Endothelial cell (in vitro differentiated cells): ENCODE results near the gene ZNF683. TPM values are rescaled to one million over a fixed set of nuclear protein-coding genes. Genes with fewer than 3 reads are reported as not detected.

Source experiments
- DNase-seq: peaks from one replicate; pipeline ENCODE4 v3.0.0; 2021; ENCODE audit warnings: low spot score
- H3K27ac Mint-ChIP-seq: one replicate; pipeline ENCODE4 v1.8.0; 2021; ENCODE audit warnings: mixed read lengths, inconsistent platforms; ENCODE audit not compliant: unreplicated experiment
- H3K27me3 Mint-ChIP-seq: one replicate; pipeline ENCODE4 v1.8.0; 2021; ENCODE audit warnings: mild to moderate bottlenecking, moderate library complexity, mixed read lengths, inconsistent platforms; ENCODE audit not compliant: unreplicated experiment
- H3K36me3 Mint-ChIP-seq: one replicate; pipeline ENCODE4 v1.8.0; 2021; ENCODE audit warnings: mild to moderate bottlenecking, low read depth, mixed read lengths, inconsistent platforms; ENCODE audit not compliant: unreplicated experiment
- H3K4me1 Mint-ChIP-seq: one replicate; pipeline ENCODE4 v1.8.0; 2021; ENCODE audit warnings: mild to moderate bottlenecking, mixed read lengths, inconsistent platforms; ENCODE audit not compliant: unreplicated experiment
- H3K4me3 Mint-ChIP-seq: one replicate; pipeline ENCODE4 v1.8.0; 2021; ENCODE audit warnings: mild to moderate bottlenecking, mixed read lengths, inconsistent platforms; ENCODE audit not compliant: unreplicated experiment
- H3K9me3 Mint-ChIP-seq: one replicate; pipeline ENCODE4 v1.8.0; 2021; ENCODE audit warnings: mixed read lengths, inconsistent platforms; ENCODE audit not compliant: unreplicated experiment
- total RNA-seq: library from RNA; stranded (reverse); fragmentation: NEBNext Ultra II Directional; extraction: Animal tissue kit (Norgen Biotek cat#: 25700); gene quantifications from one replicate; pipeline ENCODE4 v1.2.1, GENCODE V29; 2021; ENCODE audit not compliant: unreplicated experiment
- TF ChIP-seq, protein P1 (sequence below): fragments of 200-600 bp; sonication (generic); IDR thresholded peaks from one replicate; pipeline ENCODE4 v1.5.0; 2021; ENCODE audit warnings: antibody characterized with exemption; ENCODE audit not compliant: unreplicated experiment

Gene ZNF683
- total RNA-seq, 1 donor from 2014 or later: not detected

DNA sequence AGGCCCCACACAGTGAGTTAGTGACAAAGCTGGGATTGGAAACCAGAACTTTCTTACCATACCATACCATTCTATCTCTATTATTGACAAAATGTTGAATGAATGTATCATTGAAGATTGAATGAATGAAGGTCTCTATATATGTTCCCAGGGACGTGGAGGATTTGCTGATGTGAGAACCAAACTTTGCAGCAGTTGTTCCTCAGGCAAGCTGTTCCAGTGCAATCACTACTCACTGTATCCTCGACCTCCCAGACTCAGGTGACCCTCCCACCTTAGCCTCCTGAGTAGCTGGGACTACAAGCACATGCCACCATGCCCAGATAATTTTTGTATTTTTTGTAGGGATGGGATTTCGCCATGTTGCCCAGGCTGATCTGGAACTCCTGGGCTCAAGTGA, 26.5 kb upstream of the ZNF683 start:
- no peak for DNase-seq
- Mint-ChIP-seq H3K36me3 (no peaks in the 10 kb centered on the region), H3K27ac (no peak overlapping the region), H3K27me3 (peaks cover 2% of the 10 kb centered on the region), H3K4me3 (no peak overlapping the region), H3K4me1 (peaks cover 3% of the 10 kb centered on the region), H3K9me3 (no peaks in the 10 kb centered on the region)
- TF ChIP-seq, protein P1, sequence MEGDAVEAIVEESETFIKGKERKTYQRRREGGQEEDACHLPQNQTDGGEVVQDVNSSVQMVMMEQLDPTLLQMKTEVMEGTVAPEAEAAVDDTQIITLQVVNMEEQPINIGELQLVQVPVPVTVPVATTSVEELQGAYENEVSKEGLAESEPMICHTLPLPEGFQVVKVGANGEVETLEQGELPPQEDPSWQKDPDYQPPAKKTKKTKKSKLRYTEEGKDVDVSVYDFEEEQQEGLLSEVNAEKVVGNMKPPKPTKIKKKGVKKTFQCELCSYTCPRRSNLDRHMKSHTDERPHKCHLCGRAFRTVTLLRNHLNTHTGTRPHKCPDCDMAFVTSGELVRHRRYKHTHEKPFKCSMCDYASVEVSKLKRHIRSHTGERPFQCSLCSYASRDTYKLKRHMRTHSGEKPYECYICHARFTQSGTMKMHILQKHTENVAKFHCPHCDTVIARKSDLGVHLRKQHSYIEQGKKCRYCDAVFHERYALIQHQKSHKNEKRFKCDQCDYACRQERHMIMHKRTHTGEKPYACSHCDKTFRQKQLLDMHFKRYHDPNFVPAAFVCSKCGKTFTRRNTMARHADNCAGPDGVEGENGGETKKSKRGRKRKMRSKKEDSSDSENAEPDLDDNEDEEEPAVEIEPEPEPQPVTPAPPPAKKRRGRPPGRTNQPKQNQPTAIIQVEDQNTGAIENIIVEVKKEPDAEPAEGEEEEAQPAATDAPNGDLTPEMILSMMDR: no peak

- TF ChIP-seq, protein P1: no peak
- Mint-ChIP-seq H3K36me3 (no peaks in the 10 kb centered on the region), H3K4me1 (no peaks in the 10 kb centered on the region), H3K27ac (no peak overlapping the region), H3K4me3 (no peak overlapping the region), H3K27me3 (peaks cover 2% of the 10 kb centered on the region), H3K9me3 (no peaks in the 10 kb centered on the region)
- no peak for DNase-seq
Observed at GRCh38 chr1:26395754-26396153, 23.2 kb upstream of the ZNF683 start.

GRCh38 chr1:26391450-26391849, 18.9 kb upstream of the ZNF683 start:
- H3K36me3 Mint-ChIP-seq: no peaks in the 10 kb centered on the region
- H3K9me3 Mint-ChIP-seq: no peaks in the 10 kb centered on the region
- no peak overlapping the region for H3K4me3 Mint-ChIP-seq
- no peaks in the 10 kb centered on the region for H3K4me1 Mint-ChIP-seq
- peak; percentile 49 for DNase-seq
- TF ChIP-seq, protein P1: peak; percentile 26
- peaks cover 2% of the 10 kb centered on the region for H3K27me3 Mint-ChIP-seq
- no peak overlapping the region for H3K27ac Mint-ChIP-seq

DNA sequence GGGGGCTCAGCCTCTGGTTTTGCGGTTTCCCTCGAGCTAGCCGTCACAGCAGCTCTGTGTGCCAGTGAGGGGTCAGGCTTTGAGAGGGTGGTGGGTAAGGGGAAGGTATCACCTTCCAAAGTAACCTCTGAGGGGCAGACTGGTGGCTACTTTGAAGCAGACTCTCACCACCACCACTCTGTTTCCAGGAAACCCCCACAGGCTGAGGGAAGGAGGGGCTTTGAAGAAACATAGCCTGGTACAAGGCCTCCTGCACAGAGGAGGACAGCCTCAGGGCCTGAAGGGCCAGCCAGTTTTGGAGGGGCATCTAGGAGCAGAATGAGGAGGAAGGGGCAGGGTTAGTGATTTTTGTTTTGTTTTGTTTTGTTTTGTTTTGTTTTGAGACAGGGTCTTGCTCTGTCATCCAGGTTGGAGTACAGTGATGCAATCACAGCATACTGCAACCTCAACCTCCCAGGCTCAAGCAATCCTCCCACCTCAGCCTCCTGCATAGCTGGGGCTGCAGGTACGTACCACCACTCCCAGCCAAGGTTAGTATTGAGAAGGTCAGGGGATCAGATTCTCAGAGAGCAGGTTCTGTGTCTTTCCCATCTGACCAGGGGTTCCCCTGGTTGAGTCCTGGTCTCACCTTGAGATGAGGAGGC, 17.2 kb upstream of the ZNF683 start:
- H3K4me3 Mint-ChIP-seq: no peak overlapping the region
- H3K36me3 Mint-ChIP-seq: no peaks in the 10 kb centered on the region
- no peaks in the 10 kb centered on the region for H3K9me3 Mint-ChIP-seq
- peaks cover 2% of the 10 kb centered on the region for H3K27me3 Mint-ChIP-seq
- no peak for DNase-seq
- no peaks in the 10 kb centered on the region for H3K4me1 Mint-ChIP-seq
- no peak overlapping the region for H3K27ac Mint-ChIP-seq
- TF ChIP-seq, protein P1: no peak

GRCh38 chr1:26388791-26389445, 16.4 kb upstream of the ZNF683 start:
- H3K9me3 Mint-ChIP-seq: no peaks in the 10 kb centered on the region
- TF ChIP-seq, protein P1: no peak
- H3K27ac Mint-ChIP-seq: no peak overlapping the region
- H3K36me3 Mint-ChIP-seq: no peaks in the 10 kb centered on the region
- DNase-seq: no peak
- H3K27me3 Mint-ChIP-seq: no peaks in the 10 kb centered on the region
- H3K4me1 Mint-ChIP-seq: no peaks in the 10 kb centered on the region
- H3K4me3 Mint-ChIP-seq: no peak overlapping the region
